ENCODE measurements around the gene TTC9B.
"Not testable (repeated sequence)": the region's sequence is repeated elsewhere in the genome, so short reads cannot be mapped to it uniquely, and the experiment has no call there.

Gene TTC9B

GRCh38 chr19:40170303-40170989, 47.7 kb downstream of the TTC9B start:
- DNase-seq (ENCODE audit: low spot score), result not testable (repeated sequence)

DNA sequence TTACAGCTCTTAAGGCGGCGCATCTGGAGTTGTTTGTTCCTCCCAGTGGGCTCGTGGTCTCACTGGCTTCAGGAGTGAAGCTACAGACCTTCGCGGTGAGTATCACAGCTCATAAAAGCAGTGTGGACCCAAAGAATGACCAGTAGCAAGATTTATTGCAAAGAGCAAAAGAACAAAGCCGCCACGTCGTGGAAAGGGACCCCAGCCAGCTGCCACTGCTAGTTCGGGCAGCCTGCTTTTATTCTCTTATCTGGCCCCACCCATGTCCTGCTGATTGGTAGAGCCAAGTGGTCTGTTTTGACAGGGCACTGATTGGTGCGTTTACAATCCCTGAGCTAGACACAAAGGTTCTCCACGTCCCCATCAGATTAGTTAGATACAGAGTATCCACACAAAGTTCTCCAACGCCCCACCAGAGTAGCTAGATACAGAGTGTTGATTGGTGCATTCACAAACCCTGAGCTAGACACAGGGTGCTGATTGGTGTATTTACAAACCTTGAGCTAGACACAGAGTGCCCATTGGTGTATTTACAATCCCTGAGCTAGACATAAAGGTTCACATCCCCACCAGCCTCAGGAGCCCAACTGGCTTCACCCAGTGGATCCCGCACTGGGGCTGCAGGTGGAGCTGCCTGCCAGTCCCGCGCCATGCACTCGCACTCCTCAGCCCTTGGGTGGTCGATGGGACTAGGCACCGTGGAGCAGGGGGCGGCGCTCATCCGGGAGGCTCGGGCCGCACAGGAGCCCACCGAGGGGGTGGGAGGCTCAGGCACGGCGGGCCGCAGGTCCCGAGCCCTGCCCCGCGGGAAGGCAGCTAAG, 48.5 kb downstream of the TTC9B start:
- DNase-seq (ENCODE audit: low spot score), result not testable (repeated sequence)
